ENCODE data around the gene LIMK1. TPM values are rescaled to one million over a fixed set of nuclear protein-coding genes. Genes with fewer than 3 reads are reported as not detected.

LIMK1 gene
- total and polyA plus RNA-seq, 2 experiments from 2014 or later, result 15.6 to 54.4 TPM

- DNase-seq (ENCODE audit: low read depth in 1 of 2, low spot score in 1 of 2), result no peak
- no peaks in the 10 kb centered on the region for H3K36me3 ChIP-seq
- H3K4me1 ChIP-seq (ENCODE audit: low read depth), result no peaks in the 10 kb centered on the region
- H3K27ac ChIP-seq, result no peak overlapping the region
- H3K9me3 ChIP-seq (ENCODE audit: low read depth), result no peaks in the 10 kb centered on the region
- H3K4me3 ChIP-seq, result no peak overlapping the region
- H3K27me3 ChIP-seq, result no peaks in the 10 kb centered on the region
- no peak for TF ChIP-seq CTCF (IDR thresholded peaks at IDR 0.05; ENCODE audit: low read depth, low read length)
Measured at GRCh38 chr7:74052628-74053027, 31.0 kb upstream of the LIMK1 start.

GRCh38 chr7:74053589-74054186 lies 29.9 kb upstream of the LIMK1 start:
- Histone ChIP-seq H3K4me3 (no peak overlapping the region), H3K4me1 (ENCODE audit: low read depth) (no peaks in the 10 kb centered on the region), H3K36me3 (no peaks in the 10 kb centered on the region), H3K27me3 (no peaks in the 10 kb centered on the region), H3K9me3 (ENCODE audit: low read depth) (no peaks in the 10 kb centered on the region), H3K27ac (no peak overlapping the region)
- no peak for DNase-seq (ENCODE audit: low read depth in 1 of 2, low spot score in 1 of 2)
- no peak for TF ChIP-seq CTCF (IDR thresholded peaks at IDR 0.05; ENCODE audit: low read depth, low read length)

GRCh38 chr7:74056096-74056915 lies 27.3 kb upstream of the LIMK1 start:
- Histone ChIP-seq H3K27me3 (no peaks in the 10 kb centered on the region), H3K4me3 (no peak overlapping the region), H3K4me1 (ENCODE audit: low read depth) (no peaks in the 10 kb centered on the region), H3K9me3 (ENCODE audit: low read depth) (no peaks in the 10 kb centered on the region), H3K36me3 (no peaks in the 10 kb centered on the region), H3K27ac (no peak overlapping the region)
- TF ChIP-seq CTCF (IDR thresholded peaks at IDR 0.05; ENCODE audit: low read depth, low read length), result no peak
- DNase-seq (ENCODE audit: low read depth in 1 of 2, low spot score in 1 of 2), result no peak

GRCh38 chr7:74057216-74057925 lies 26.2 kb upstream of the LIMK1 start:
- no peak for TF ChIP-seq CTCF (IDR thresholded peaks at IDR 0.05; ENCODE audit: low read depth, low read length)
- Histone ChIP-seq H3K27ac (no peak overlapping the region), H3K9me3 (ENCODE audit: low read depth) (no peaks in the 10 kb centered on the region), H3K4me3 (no peak overlapping the region), H3K4me1 (ENCODE audit: low read depth) (no peaks in the 10 kb centered on the region), H3K36me3 (no peaks in the 10 kb centered on the region), H3K27me3 (no peaks in the 10 kb centered on the region)
- DNase-seq (ENCODE audit: low read depth in 1 of 2, low spot score in 1 of 2), result no peak

- H3K9me3 ChIP-seq (ENCODE audit: low read depth), result no peaks in the 10 kb centered on the region
- H3K36me3 ChIP-seq, result no peaks in the 10 kb centered on the region
- TF ChIP-seq CTCF (IDR thresholded peaks at IDR 0.05; ENCODE audit: low read depth, low read length), result no peak
- no peak overlapping the region for H3K4me3 ChIP-seq
- DNase-seq (ENCODE audit: low read depth in 1 of 2, low spot score in 1 of 2), result no peak
- no peaks in the 10 kb centered on the region for H3K4me1 ChIP-seq (ENCODE audit: low read depth)
- H3K27ac ChIP-seq, result no peak overlapping the region
- no peaks in the 10 kb centered on the region for H3K27me3 ChIP-seq
Measured at GRCh38 chr7:74057987-74058386, 25.6 kb upstream of the LIMK1 start.
